Body of pancreas (tissue), 4 donors: Measurements from ENCODE around the gene TBC1D16.

Source experiments
- CTCF ChIP-seq, 7 experiments: fragments of 450-650 bp in 4 of 7; fragments of 200-600 bp in 3 of 7; sonication (generic) in 3 of 7; IDR thresholded peaks; one replicate each; pipeline ENCODE4 v1.5.1; 2016 to 2019; ENCODE audit warnings: antibody characterized with exemption in 7 of 7
- POLR2A ChIP-seq, 3 donors: fragments of 450-650 bp; IDR thresholded peaks; one replicate each; pipeline ENCODE4 v1.6.1; 2016; ENCODE audit warnings: antibody characterized with exemption in 3 of 3, mild to moderate bottlenecking in 2 of 3

GRCh38 chr17:79990051-79990592 lies 45.5 kb downstream of the TBC1D16 start:
- TF ChIP-seq CTCF (IDR thresholded peaks at IDR 0.05) (no peak), POLR2A (IDR thresholded peaks at IDR 0.05) (no peak)
